Stimulated activated CD4-positive, alpha-beta T cell treated with anti-CD3 and anti-CD28 coated beads, Interleukin-12 subunit alpha, Interleukin-12 subunit beta, amount 100 ng/mL, for 24 hours (primary cell): ENCODE measurements around the gene SEC22A.

ENCODE experiments used
- DNase-seq, 2 experiments: peaks; one replicate each; pipeline ENCODE4 v3.0.0-alpha.2; 2020; ENCODE audit warnings: low read depth in 2 of 2

SEC22A gene

GRCh38 chr3:123305192-123305591, 103.4 kb downstream of the SEC22A start:
- no peak for DNase-seq

- no peak for DNase-seq
Observed at GRCh38 chr3:123307064-123307463, 105.3 kb downstream of the SEC22A start.

- DNase-seq = no peak
Observed at GRCh38 chr3:123310186-123310585, 108.4 kb downstream of the SEC22A start.

GRCh38 chr3:123310741-123311140, 109.0 kb downstream of the SEC22A start:
- DNase-seq = no peak

GRCh38 chr3:123311201-123311600, 109.5 kb downstream of the SEC22A start:
- no peak for DNase-seq

- DNase-seq = no peak
Observed at GRCh38 chr3:123312331-123313265, 110.9 kb downstream of the SEC22A start.

- no peak for DNase-seq
Observed at GRCh38 chr3:123313889-123314288, 112.1 kb downstream of the SEC22A start.

- DNase-seq = no peak
Observed at GRCh38 chr3:123314359-123315270, 112.9 kb downstream of the SEC22A start.

- DNase-seq = no peak
Observed at GRCh38 chr3:123315271-123315595, 113.5 kb downstream of the SEC22A start.

GRCh38 chr3:123317716-123318115, 116.0 kb downstream of the SEC22A start:
- DNase-seq = no peak

GRCh38 chr3:123318374-123318773, 116.6 kb downstream of the SEC22A start:
- DNase-seq = no peak

GRCh38 chr3:123319760-123320159, 118.0 kb downstream of the SEC22A start:
- DNase-seq = no peak

- DNase-seq = no peak
Observed at GRCh38 chr3:123320221-123320620, 118.5 kb downstream of the SEC22A start.

- no peak for DNase-seq
Observed at GRCh38 chr3:123321806-123322205, 120.1 kb downstream of the SEC22A start.

GRCh38 chr3:123322866-123323265, 121.1 kb downstream of the SEC22A start:
- no peak for DNase-seq
